LNCaP clone FGC (cell line): ENCODE results near the gene UBE2G2.
A peak's percentile ranks its signal among the peaks of the same experiment; 100 is the strongest.

ENCODE experiments used
- DNase-seq: peaks from one replicate; pipeline ENCODE4 v3.0.0-alpha.2; 2011; ENCODE audit warnings: low read depth
- H3K4me3 ChIP-seq: 2 replicates; pipeline ENCODE4 v1.5.1; 2011; ENCODE audit warnings: mild to moderate bottlenecking, low read depth, low read length, control low read depth
- TF ChIP-seq, protein P1 (sequence below): IDR thresholded peaks from 2 replicates; pipeline ENCODE4 v1.5.1; 2012; ENCODE audit warnings: mild to moderate bottlenecking; ENCODE audit not compliant: control insufficient read depth, insufficient read depth; ENCODE audit errors: extremely low read depth

The UBE2G2 gene

DNA sequence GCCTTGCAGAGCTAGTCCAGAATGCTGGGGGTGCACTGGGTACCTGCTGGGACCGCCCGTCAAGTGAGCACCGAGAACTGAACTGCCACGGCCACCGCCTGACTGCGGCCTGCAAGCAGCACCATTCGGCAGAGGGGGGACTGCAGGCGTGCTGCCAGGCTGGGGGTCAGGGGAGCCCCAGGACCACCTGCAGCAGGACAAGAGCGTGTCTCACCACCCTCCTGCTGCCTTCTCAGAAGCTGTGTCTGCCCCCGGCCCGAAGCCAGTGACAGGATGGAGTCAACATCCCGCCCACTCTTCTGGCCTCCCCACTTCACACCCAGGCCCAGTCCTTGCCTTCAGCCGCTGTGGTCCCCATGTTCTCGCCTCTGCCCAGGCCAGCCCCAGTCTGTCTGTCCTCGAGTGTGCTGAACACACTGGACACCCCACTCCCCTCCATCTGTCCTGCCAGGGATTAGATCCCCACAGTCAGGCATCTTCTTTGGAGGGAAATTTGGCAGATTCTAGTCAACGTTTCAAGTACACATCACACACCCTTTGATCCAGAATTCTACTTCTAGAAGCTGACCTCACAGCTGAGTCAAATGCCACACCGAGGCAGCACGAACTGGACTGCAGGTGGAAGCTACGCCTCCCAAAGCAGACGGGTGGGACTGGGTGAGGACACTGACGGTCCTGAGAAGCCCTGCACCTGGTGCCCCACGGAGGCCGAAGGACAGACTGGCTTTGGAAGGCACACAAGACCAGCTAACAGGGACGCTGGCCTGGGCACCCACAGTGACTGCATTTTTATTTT is 45.8 kb upstream of the UBE2G2 start:
- H3K4me3 ChIP-seq = no peak overlapping the region
- TF ChIP-seq, protein P1, sequence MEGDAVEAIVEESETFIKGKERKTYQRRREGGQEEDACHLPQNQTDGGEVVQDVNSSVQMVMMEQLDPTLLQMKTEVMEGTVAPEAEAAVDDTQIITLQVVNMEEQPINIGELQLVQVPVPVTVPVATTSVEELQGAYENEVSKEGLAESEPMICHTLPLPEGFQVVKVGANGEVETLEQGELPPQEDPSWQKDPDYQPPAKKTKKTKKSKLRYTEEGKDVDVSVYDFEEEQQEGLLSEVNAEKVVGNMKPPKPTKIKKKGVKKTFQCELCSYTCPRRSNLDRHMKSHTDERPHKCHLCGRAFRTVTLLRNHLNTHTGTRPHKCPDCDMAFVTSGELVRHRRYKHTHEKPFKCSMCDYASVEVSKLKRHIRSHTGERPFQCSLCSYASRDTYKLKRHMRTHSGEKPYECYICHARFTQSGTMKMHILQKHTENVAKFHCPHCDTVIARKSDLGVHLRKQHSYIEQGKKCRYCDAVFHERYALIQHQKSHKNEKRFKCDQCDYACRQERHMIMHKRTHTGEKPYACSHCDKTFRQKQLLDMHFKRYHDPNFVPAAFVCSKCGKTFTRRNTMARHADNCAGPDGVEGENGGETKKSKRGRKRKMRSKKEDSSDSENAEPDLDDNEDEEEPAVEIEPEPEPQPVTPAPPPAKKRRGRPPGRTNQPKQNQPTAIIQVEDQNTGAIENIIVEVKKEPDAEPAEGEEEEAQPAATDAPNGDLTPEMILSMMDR = no peak
- no peak for DNase-seq

DNA sequence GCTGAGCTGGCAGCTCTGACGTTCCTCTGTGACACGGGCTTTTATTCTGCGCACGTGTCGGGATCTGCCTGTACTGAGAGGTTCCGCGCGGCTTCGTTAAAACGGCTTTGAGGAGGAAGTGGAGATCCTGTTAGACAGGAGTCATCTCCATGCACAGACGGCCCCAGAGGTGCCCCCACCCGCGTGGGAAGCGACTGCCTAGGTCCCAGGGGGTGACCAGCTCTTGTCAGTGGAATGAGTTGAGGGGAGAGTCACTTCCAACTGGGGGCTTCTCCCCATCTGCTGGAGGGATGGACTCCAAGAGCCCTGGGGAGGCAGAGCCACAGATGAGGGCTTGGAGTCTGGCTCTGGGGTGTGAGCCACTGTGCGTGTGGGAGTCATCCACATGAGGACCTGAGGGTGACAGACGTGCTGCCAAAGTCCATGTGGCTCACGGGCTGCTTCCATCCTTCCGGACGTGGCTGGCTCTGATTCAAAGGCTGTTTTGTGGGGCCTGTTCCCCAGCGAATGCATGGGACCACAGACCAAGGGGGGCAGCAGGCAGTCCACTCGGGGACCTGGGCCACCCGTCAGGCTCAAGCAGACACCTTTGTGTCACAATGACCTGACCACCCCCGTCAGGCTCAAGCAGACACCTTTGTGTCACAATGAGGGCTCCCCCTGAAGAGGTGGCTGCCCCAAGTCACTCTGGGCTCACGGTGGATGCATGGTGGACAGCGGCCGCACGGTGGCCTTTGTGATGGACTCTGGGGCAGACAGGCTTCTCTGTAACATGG is 45.1 kb upstream of the UBE2G2 start:
- DNase-seq = no peak
- no peak overlapping the region for H3K4me3 ChIP-seq

DNA sequence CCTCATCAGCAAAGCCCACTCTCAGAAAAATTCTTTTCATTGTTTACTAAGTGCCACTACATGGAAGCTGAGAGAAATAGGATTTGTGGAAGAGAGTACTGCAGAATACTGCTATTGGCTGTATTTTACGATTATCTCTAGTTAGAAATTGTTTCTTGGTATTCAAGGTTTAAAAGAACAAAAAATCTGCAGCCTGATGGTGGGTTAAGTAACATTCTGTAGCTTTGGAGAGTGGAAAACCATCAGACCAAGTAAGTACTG is 44.5 kb upstream of the UBE2G2 start:
- TF ChIP-seq, protein P1 = no peak
- no peak overlapping the region for H3K4me3 ChIP-seq
- no peak for DNase-seq

More for the DNA sequence above, 45.1 kb upstream of the UBE2G2 start:
- TF ChIP-seq, protein P1 = no peak

DNA sequence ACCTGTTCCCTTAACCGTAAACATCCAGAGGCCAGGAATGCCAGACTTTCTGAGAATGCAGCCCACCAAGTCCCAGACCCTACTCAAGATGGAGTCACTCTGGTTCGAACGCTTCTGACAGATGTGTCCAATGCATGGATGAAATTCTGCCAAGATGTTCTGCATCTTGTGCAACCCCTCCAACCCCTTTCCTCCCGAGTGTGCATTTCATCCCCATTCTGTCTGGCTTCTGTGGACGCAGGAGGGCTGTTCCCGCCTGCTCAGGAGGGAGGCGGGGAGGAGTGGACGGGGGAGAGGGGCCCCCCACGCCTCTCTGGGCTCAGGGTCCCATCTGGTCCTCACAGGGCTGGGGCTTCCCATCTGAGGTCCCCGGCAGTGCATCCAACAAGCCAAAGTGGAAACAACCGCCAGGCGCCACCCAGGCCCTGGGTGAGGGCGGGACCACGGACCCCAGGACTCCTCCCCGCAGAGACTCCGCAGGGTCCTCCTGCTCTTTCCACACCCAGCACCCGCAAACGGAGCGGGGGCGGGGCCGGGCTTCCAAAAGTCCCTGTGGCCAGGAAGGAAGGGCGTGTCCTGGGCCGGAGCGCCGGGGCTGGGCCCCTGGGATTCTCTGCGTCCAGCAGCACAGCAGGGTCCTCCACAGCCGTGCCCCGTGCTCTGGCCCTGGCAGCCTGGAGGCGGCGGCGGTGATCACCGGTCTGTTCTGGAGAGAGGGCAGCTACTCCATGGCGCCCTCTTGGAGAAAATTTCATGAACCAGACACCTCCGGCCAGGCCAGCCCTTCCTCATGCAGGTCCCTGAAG is 44.0 kb upstream of the UBE2G2 start:
- H3K4me3 ChIP-seq = no peak overlapping the region
- TF ChIP-seq, protein P1 = peak; percentile 34
- no peak for DNase-seq

DNA sequence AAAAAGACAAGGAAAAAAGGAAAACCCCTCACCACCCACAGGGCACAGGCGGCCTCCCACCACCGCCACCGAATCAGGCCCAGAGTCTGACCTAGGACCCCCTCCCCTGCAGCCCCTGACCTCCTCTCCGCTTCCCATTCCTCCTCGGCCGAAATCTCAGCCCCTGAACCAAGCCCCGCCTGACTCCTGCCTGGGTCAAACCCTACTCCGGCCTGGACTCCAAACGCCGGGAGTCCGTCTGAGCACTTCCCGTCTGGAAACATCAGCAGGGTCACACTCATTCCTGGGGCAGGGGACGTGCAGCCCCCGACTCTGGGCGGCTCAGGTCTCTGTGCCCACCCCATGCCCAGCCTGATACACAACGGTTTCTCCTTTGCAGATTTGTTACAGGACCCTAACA is 42.6 kb upstream of the UBE2G2 start:
- H3K4me3 ChIP-seq = no peak overlapping the region
- DNase-seq = no peak
- TF ChIP-seq, protein P1 = no peak

DNA sequence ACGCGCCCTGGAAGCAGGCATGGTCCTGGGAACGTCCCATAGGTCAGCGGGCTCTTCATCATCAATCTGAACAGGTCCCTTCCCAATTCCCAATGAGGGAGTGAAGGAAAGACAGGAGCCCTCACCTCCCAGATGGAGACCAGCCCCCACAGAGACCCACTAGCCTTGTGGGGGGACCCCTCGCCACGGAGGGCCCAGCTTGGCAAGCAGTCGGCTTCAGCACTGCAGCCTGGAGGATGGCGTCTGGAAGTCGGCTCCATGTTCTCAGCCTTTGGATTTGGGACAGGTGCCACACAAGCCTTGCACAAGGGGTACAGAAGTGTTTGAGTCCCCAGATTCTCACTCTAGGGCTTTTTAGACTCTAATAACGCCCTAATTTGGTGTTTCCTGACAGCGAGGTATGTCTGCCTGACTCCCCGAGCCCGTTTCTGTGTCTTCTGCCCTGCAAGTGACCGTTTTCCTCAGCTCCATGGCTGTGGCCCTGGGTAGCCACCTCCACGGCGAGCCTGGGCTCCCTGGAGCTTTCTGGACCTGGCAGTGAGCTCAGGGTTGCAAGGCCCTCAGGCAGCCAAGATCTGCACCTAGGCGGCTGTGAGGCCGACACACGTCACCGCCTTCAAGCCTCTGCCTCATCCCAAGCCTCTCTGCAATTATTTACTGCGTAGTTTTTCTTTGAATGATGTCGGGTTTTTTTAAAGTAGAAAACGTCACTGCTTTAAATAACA is 41.3 kb upstream of the UBE2G2 start:
- TF ChIP-seq, protein P1 = no peak
- no peak for DNase-seq

More for the DNA sequence above, 41.3 kb upstream of the UBE2G2 start:
- H3K4me3 ChIP-seq = no peak overlapping the region
